HS-27A (cell line): Measurements from ENCODE around the gene HOATZ.

Source experiments
- DNase-seq: peaks from one replicate; pipeline ENCODE4 v3.0.0-alpha.2; 2012; ENCODE audit warnings: low read depth, missing footprints

The HOATZ gene

DNA sequence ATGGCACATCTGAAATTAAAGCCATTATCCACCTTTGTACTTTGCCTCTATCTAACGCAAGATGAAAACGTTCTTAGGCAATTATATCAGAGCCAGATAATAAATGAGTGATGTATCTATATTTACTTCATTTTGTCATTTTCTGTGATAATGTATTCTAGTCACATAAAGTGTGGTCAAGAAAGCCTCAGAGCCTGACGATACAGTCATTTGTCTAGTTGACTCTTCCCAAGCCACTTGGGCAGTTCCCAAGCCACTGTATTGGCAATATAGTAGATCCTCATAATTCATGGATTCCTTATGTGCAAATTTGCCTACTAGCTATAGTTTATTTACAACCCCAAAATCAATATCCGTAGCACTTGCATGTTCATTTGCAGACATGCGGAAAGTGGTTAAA, 7.8 kb downstream of the HOATZ start:
- no peak for DNase-seq

DNA sequence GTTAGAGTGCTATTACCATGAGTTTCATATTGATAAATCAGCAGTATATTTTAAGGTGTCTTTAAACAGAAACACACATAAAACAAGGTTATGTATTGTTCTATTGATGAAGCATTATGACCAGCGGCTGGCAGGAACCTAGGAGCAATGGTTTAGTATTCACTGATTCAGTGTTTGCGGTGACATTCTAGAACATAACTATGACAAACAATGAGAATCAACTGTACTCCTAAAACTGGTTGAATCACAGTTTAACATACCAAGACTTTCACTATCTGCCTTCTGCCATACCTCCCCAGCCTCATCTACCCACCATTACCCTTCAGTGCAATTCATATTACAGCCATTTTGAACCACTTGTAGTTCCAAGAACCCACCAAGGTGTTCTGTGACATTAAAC, 8.8 kb downstream of the HOATZ start:
- DNase-seq: no peak

DNA sequence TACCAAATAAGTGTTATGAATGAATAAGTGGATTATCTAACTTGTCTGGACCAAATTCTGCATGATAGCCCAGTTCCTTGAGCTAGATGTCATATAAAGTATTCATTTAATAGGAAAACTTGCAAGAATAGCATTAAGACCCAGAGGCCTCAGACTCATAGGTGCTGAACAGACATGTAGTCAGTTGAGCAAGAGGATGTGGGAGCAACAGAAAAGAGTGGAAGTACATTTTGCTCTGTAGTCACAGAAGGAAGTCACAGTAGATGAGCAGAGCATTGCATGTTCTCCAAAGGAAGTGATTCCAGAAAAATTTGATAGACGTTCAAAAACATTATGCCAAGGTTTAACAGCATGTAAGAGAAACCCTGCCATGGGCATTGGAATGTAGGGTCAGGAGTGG, 9.5 kb downstream of the HOATZ start:
- no peak for DNase-seq

DNA sequence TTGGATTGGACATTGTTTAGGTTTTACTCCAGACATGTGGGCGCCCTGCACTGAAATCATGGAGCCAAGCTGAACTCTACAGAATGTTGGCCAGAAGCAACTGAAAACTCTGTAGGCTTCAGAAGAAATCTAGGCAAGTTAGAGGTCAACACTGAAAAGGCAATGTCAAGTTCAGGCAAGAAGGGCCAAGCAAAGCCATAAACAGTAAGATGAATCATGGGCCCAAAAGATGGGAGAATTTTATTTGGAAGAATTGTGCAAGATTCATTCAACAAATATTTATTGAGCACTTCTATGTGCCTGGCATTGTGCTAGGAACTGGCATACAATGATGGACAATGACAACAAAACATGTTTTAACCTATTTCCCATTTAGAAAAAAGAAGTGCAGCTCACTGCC, 10.9 kb downstream of the HOATZ start:
- no peak for DNase-seq

DNA sequence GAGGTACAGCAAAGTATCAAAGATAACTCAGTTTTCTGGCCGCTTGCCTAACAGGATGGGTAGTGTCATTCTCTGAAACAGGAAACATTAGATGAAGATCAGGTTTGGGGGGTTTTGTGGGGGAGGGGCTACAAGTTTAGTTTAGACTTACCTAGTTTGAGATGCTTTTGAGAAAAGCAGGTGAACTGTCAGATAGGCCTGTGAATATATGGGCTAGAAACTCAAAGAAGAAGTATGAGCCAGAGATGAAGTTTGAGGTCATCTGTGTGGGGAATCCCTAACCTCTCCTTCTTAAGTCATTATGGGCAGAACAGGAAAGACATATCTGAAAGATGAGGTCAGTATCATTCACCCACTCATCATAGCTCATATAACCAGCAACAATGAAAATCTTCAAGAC, 11.9 kb downstream of the HOATZ start:
- peak; percentile 27 for DNase-seq

DNA sequence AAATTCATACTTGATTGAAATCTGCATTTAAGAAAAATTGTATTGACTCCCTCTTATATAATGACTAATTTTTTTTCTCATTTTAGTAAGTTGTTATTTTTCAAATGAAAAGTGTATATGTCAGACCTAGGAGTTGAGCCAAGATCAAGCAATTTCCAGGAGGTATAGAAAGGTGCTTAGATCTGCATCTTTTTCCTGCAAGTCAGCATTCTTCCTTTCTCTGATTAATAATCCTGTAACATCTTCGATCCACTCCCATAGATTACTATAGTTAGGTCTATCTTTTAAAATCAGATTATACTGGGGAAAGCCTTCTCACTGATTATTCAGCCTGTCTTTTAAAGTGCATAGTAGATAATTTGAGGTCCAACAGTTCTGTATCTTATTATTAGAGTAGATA, 12.7 kb downstream of the HOATZ start:
- no peak for DNase-seq

DNA sequence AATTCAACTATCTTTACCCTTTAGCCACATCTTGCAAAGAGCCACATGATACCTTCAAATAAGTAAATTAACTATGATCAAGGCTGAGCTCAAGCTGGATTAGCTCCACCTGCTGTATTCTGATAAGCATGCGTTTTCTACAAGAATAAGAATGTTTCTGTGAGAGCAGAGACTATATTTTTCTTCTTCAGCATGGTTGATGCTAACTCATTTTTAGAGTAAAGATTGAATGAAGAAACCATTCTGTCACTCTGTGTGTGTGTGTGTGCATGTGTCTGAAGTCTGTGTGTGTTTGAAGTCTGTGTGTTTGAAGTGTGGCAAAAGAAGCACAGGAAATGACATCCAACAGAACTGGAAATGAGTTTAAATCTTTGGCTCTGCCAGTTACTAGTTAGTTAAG, 14.0 kb downstream of the HOATZ start:
- no peak for DNase-seq

DNA sequence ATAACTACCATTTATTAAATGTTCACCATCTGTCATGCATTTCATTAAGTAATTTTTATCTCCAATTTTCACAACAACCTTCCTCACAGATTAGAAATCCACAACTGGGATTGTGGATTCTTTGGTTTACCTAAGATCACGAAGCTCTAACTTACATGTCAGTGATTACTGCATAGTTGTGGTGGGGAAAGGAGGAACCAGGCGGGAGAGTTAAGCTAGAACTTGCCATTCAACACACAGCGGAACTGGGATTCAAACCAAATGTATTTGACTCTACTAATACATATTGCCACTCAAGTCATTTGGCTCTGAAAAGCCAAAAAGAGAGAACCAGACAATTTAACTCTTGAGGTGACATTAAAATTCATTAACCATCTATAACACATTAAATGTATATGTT, 15.5 kb downstream of the HOATZ start:
- peak; percentile 27 for DNase-seq

DNA sequence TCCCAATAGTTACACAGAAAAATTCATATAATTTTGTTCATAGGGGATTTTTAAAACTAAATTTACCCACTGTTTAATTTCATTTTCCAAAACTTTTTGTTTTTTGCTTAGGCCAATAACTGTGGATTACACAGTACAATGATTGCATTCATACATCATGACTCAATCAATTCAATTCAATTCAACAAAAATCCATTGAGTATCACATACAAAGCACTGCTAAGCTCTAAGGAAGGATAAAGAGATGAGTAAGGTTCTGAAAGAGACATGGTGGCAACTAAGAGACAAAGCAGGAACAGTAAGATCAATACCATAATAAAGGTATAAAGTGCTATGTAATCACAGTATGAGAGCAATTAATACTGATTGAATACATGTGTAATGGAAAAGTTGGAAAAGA, 16.6 kb downstream of the HOATZ start:
- DNase-seq: no peak

DNA sequence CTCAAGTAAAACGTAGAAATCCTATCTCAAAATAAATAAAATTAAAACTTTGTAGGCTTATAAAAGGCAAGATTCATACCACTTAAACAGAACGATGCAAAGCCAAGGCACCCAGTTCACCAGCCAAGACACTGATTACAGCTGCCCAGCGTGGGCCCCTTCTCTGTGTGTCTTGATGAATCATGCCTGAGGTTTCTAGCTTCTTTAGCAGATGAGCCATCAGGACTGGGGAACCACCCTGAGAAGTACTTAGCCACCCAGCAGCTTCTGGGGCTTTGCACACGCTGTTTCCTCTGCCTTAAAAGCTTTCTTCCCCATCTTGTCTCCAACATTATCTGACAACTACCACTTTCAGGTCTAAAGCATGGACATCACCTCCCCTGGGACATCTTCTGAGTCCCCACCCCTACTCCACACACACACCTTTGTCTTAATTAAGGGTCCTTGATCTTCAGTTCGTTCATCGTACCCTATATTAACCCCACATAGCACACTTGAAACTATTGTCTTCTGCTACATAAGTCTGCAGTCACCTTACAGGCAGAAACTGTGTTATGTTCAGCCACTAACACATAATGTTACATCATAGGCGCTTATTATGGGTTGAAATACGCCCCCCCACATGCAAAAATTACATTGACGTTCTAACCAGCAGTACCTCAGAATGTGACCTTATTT, 17.2 kb downstream of the HOATZ start:
- peak; percentile 47 for DNase-seq

DNA sequence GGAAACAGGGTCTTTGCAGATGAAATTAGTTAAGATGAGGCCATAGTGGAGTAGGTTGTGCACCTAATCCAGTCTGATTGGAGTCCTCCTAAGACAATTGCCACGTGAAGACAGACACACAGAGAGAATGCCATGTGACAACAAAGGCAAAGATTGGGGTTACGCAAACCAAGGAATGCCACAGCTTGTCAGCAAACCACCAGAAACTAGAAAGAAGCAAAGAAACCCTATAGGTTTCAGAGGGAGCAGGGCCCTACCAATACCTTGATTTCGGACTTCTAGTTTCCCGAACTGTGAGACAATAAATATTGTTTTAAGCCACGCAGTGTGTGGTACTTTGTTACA, 17.8 kb downstream of the HOATZ start:
- no peak for DNase-seq

DNA sequence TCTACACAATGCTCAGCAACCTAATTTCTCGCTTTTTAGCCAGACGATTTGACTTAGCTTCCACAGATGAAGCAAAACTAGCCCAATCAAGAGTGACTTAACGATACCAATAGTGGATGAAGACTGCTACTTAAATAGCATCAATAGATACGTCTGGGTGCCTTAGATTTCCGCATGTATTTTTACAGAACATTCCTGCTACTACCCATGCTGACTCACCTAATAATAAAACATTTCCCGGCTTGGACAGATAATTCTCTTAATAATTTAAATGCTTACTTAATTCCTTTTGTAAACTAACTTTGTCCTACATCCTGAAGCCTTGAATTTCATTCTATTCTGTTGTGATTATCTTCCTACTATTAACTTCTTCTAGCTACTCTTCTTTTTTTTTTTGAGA, 20.7 kb downstream of the HOATZ start:
- DNase-seq: no peak

DNA sequence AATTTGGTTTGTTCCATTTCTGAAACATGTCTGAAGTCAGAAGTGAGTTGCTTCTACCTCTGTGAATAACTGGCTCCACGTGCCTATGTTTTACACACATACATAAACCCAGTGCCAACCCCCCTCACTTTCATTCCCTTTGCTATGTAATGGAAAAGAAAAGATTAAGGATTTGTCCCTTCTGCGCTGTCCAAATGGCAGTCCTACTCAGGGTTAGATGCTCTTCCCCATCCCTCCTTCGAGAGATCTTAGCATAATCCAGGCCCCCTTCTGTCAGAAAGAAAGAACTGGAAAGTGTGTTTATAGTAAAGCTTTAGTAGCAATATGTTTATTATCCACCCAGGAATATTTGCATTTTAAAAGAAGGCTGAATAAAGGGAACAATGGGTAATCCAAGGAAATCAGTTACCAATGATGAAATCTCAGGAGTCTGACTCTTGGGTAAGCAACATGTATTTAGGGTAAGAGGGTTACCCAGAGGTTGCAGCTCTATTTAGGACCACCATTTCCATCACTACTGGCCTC, 22.8 kb downstream of the HOATZ start:
- no peak for DNase-seq

DNA sequence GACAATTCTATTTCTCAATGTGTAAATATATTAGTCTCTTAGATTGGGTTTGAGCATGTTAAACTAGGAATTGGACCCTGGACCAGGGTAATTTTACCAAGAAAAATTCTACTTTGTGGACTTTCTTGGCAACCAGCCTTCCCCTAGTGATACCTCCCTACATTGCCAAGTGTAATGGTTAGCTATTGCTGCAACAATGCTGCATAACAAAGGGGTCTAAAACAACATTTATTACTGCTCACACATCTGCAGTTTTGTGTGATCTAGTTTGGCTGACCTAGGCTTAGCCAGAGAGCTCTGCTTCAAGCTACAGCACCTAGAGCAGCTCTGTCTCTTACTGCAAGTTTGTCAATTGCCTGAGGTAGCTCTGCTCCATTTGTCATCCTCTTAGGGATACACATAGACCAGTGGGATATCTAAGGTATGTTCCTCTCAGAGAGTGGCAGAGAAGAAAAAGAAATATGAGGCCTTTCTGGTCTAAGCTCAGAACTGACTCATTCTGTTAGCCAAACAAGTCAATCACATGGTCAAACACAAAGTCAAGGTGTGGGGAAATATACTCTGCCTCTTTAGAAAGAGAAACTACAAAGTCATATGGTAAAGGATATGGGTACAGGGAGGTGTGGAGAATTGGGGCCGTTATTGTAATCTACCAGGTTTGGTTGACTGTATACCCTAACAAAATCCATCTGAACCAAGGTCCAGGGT, 24.0 kb downstream of the HOATZ start:
- DNase-seq: no peak

DNA sequence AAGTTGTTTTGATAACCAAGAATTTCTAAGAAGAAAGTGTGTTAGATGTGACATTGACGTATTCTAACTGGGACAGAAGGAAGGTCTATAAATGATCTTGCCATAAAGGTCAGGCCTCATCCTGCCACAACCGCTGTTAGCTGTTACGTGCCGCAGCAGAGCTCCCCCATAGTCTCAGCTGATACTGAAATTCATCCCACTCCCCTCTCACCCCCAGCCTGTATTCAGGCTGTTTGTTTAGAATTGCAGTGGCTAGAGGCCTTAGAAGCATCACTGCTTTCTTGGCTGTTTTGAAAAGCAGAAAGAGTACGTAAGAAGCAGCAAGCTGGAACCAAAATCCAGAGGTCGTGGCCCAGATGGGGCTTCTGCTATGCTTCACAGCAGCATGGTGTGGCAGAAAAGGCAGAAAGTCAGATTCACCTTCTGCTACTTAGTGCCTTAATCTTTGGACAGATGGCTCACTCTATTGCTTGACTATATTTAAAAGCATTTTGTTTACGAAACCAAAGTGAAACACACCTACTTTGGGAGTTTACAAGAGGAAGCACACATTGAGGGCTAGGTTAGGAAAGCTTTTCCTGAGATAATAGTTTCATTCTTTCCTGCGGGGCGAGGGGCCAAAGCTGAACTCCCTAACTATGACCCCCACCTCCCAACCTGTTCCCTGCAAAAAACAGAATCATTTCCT, 25.0 kb downstream of the HOATZ start:
- no peak for DNase-seq

DNA sequence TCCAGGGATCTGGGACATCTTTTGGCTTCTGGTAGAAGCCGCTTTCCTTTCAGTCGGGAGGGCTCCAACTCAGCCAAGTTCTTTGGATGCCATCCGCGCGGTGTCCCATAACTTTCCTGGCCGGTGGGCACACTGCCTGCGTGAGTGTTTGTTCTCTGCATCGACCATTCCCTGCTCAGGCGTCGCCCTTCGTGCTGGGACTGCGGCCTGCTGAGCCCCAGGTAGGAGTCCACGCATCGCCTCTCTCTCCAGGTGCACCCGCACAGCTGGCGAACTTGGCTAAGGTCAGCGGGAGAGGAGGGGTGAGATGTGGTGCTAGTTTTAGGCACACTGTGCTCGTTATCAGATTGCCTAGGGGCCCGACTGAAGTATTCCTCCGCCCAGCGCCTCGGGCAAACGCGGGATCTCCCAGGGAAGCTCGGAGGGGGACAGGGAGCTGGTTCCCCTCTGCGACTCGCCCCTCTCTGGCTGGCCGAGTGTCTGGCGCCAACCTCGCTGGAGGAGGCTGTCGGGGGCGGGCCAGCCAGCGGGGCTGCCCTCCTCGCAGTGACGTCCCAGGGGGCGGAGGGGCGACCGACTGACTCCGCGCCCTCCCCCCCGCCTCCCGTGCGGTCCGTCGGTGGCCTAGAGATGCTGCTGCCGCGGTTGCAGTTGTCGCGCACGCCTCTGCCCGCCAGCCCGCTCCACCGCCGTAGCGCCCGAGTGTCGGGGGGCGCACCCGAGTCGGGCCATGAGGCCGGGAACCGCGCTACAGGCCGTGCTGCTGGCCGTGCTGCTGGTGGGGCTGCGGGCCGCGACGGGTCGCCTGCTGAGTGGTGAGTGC, 25.7 kb downstream of the HOATZ start, which contains the start of gene LAYN:
TSS of gene LAYN (plus strand) at position 607 of the 823 bp plus-strand sequence. CDS start at position 731, 124 bp downstream.
- no peak for DNase-seq

DNA sequence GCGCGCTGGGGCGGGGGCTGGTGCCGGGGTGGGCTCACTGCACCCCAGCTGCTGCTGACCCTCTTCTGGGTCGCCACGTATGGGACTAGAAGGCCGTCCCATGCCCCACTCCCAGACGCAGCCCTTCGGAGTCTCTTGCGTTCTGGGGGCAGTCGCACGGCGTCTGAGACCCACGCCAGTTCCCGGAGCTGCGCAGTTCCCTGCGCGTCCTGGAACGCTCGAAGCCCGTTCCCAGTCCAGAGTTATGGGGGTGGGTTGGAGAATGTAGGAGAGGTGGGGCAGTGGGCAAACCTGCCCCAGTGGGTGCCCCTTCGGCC, 26.3 kb downstream of the HOATZ start:
- no peak for DNase-seq

DNA sequence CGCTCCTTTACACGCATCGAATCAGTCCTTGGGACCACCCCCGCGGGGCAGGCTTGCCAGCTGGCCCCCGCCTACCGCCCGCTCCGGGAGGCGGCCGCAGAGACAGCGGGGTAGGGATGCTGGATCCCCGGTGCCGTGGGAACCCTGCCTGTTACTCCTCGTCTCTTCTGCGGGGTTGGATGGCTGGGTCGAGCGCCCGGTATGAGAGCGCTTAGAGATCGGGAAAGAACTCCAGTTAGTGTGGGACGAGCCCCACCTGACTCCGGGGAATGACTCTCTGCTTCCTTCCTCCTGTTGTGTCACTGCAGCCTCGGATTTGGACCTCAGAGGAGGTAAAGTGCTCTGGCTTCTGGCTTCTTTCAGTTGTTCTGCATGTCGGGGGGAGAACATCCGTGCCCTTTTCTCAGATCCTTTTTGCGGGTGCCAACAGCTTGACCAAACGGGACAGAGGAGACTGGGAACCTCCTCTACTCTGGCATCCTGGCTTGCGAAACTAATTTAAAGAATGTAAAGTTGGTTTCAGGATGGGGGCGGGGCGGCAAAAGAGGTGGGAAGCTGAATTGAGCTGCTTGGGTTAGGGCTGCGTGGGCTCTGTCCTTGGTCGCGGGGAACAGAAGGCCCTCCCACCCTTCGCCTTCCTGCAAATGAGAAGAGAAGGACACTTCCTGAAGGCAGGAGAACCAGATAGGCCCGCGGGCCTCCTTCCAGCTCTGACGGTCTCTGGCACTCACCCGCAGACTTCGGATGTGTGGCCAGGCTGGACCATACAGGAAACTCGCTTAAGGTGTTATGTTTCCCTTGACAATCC, 26.9 kb downstream of the HOATZ start:
- no peak for DNase-seq

DNA sequence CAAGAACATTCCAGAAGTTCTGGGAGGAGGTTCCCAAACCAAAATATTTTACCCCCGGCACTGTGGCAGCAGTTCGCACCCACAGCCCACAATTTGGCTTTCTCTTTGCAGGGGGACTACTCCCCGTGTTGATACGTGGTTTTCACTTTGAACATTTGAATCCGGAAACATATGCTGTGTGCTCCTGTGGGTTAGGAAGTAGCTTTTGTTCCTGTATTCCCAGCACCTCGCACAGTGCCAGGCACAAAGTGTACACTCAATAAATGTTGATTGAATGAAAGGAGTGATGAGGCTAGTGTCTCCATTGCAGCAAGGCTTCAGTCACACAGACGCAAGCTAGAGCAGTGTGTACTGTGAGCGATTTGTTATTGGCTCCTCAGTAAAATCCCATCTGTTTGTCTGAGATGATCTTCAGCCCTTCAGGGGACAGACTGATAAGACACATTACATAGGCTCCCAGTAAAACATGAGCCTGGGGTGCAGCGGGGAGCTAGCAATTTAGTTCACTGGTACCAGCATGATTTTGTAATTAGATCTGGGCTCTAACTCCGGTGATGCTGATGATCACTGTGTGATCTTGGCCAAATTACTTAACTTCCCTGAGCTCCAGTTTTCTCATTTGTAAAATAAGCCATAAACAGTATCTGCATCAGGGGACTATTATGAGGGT, 28.2 kb downstream of the HOATZ start:
- DNase-seq: no peak

DNA sequence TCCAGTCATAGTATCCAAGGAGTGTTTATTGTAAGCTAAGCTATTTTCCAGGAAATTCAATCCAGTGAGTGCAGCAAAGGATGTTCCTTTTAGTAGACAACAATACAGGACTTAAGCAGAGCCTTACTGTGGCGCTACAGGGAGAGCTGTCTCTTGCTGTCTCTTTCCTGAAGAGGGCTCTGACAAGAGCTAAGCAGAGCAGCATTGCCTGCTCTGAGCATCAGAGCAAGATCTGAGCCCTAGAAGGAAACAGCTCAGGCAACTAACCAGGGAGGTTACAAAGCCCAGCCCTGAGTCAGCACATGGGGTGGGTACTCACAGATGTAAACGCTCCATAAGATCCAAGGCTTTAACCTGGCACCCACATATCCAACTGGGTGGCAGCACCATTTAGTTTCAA, 33.9 kb downstream of the HOATZ start:
- no peak for DNase-seq
